ENCODE data around the gene KLF3.

GRCh38 chr4:38743866-38744265 lies 79.9 kb downstream of the KLF3 start:
- TF ChIP-seq, protein P1, sequence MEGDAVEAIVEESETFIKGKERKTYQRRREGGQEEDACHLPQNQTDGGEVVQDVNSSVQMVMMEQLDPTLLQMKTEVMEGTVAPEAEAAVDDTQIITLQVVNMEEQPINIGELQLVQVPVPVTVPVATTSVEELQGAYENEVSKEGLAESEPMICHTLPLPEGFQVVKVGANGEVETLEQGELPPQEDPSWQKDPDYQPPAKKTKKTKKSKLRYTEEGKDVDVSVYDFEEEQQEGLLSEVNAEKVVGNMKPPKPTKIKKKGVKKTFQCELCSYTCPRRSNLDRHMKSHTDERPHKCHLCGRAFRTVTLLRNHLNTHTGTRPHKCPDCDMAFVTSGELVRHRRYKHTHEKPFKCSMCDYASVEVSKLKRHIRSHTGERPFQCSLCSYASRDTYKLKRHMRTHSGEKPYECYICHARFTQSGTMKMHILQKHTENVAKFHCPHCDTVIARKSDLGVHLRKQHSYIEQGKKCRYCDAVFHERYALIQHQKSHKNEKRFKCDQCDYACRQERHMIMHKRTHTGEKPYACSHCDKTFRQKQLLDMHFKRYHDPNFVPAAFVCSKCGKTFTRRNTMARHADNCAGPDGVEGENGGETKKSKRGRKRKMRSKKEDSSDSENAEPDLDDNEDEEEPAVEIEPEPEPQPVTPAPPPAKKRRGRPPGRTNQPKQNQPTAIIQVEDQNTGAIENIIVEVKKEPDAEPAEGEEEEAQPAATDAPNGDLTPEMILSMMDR (IDR thresholded peaks at IDR 0.05; ENCODE audit: poor library complexity, severe bottlenecking) = no peak
- no peak for TF ChIP-seq POLR2AphosphoS5 (IDR thresholded peaks at IDR 0.05)
- no peak for TF ChIP-seq RAD21 (conservative IDR thresholded peaks at IDR 0.05)
- no peak for TF ChIP-seq EP300 (conservative IDR thresholded peaks at IDR 0.05; ENCODE audit: poor library complexity, severe bottlenecking)
- no peak for TF ChIP-seq SMC3 (conservative IDR thresholded peaks at IDR 0.05; ENCODE audit: poor library complexity)
- TF ChIP-seq TAF1 (IDR thresholded peaks at IDR 0.05; ENCODE audit: low read depth) = no peak
- TF ChIP-seq, protein P2, sequence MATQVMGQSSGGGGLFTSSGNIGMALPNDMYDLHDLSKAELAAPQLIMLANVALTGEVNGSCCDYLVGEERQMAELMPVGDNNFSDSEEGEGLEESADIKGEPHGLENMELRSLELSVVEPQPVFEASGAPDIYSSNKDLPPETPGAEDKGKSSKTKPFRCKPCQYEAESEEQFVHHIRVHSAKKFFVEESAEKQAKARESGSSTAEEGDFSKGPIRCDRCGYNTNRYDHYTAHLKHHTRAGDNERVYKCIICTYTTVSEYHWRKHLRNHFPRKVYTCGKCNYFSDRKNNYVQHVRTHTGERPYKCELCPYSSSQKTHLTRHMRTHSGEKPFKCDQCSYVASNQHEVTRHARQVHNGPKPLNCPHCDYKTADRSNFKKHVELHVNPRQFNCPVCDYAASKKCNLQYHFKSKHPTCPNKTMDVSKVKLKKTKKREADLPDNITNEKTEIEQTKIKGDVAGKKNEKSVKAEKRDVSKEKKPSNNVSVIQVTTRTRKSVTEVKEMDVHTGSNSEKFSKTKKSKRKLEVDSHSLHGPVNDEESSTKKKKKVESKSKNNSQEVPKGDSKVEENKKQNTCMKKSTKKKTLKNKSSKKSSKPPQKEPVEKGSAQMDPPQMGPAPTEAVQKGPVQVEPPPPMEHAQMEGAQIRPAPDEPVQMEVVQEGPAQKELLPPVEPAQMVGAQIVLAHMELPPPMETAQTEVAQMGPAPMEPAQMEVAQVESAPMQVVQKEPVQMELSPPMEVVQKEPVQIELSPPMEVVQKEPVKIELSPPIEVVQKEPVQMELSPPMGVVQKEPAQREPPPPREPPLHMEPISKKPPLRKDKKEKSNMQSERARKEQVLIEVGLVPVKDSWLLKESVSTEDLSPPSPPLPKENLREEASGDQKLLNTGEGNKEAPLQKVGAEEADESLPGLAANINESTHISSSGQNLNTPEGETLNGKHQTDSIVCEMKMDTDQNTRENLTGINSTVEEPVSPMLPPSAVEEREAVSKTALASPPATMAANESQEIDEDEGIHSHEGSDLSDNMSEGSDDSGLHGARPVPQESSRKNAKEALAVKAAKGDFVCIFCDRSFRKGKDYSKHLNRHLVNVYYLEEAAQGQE (IDR thresholded peaks at IDR 0.05; ENCODE audit: borderline replicate concordance) = no peak

All from neural cell (in vitro differentiated cells).